BLaER1 treated with 17β-estradiol and CSF1 and Interleukin-3, amounts not matched to agents 10 nM and 100 nM (cell line): ENCODE results near the gene PTPRD.

Experiments used
- H3K27ac ChIP-seq, 11 experiments: shearing (Covaris generic); formaldehyde crosslinking; 2 replicates each; pipeline ENCODE4 v1.8.1; 2022
- H3K27me3 ChIP-seq, 11 experiments: shearing (Covaris generic); formaldehyde crosslinking; 2 replicates each; pipeline ENCODE4 v1.8.1; 2022
- H3K36me3 ChIP-seq, 11 experiments: shearing (Covaris generic); formaldehyde crosslinking; 2 replicates each; pipeline ENCODE4 v1.8.1; 2022
- H3K4me1 ChIP-seq, 10 experiments: shearing (Covaris generic); formaldehyde crosslinking; 2 replicates each; pipeline ENCODE4 v1.8.1; 2022
- H3K4me2 ChIP-seq, 11 experiments: shearing (Covaris generic); formaldehyde crosslinking; 2 replicates each; pipeline ENCODE4 v1.8.1; 2022
- H3K4me3 ChIP-seq, 10 experiments: shearing (Covaris generic); formaldehyde crosslinking; 2 replicates each; pipeline ENCODE4 v1.8.1; 2022
- H3K9ac ChIP-seq, 11 experiments: shearing (Covaris generic); formaldehyde crosslinking; 2 replicates each; pipeline ENCODE4 v1.8.1; 2022
- H3K9me3 ChIP-seq, 11 experiments: shearing (Covaris generic); formaldehyde crosslinking; replicated peaks in 1 of 11; 2 replicates each; pipeline ENCODE4 v1.8.1; 2022
- H4K20me1 ChIP-seq, 11 experiments: shearing (Covaris generic); formaldehyde crosslinking; 2 replicates each; pipeline ENCODE4 v1.8.1; 2022
- Cebpa-rat ChIP-seq, 11 experiments: shearing (Covaris generic); IDR thresholded peaks; 2 replicates each; pipeline ENCODE4 v1.8.1; 2022

The PTPRD gene

GRCh38 chr9:10173561-10173960 lies 439.2 kb downstream of the PTPRD start:
- Histone ChIP-seq H3K27ac (no peak overlapping the region), H3K9ac (no peak overlapping the region), H4K20me1 (no peaks in the 10 kb centered on the region), H3K4me3 (no peak overlapping the region), H3K9me3 (peaks cover 0 to 8% (median 0%) of the 10 kb centered on the region in 11 experiments; a peak in 2 of 22 replicates), H3K27me3 (no peaks in the 10 kb centered on the region), H3K4me1 (no peaks in the 10 kb centered on the region), H3K4me2 (no peak overlapping the region), H3K36me3 (no peaks in the 10 kb centered on the region)
- no peak for TF ChIP-seq Cebpa-rat (IDR thresholded peaks at IDR 0.05)

- Histone ChIP-seq H3K27ac (no peak overlapping the region), H4K20me1 (no peaks in the 10 kb centered on the region), H3K4me1 (no peaks in the 10 kb centered on the region), H3K9ac (no peak overlapping the region), H3K4me3 (no peak overlapping the region), H3K4me2 (no peak overlapping the region), H3K9me3 (peaks cover 0 to 8% (median 0%) of the 10 kb centered on the region in 11 experiments; a peak in 2 of 22 replicates), H3K27me3 (no peaks in the 10 kb centered on the region), H3K36me3 (no peaks in the 10 kb centered on the region)
- no peak for TF ChIP-seq Cebpa-rat (IDR thresholded peaks at IDR 0.05)
Measured at GRCh38 chr9:10172476-10172875, 440.3 kb downstream of the PTPRD start.

GRCh38 chr9:10168241-10168640 lies 444.6 kb downstream of the PTPRD start:
- Histone ChIP-seq H4K20me1 (no peaks in the 10 kb centered on the region), H3K27me3 (no peaks in the 10 kb centered on the region), H3K4me3 (no peak overlapping the region), H3K9me3 (peaks cover 0 to 8% (median 0%) of the 10 kb centered on the region in 11 experiments; a peak in 2 of 22 replicates), H3K4me2 (no peak overlapping the region), H3K27ac (no peak overlapping the region), H3K36me3 (no peaks in the 10 kb centered on the region), H3K4me1 (no peaks in the 10 kb centered on the region), H3K9ac (no peak overlapping the region)
- TF ChIP-seq Cebpa-rat (IDR thresholded peaks at IDR 0.05), result no peak

GRCh38 chr9:10148796-10149195 lies 464.0 kb downstream of the PTPRD start:
- TF ChIP-seq Cebpa-rat (IDR thresholded peaks at IDR 0.05), result no peak
- Histone ChIP-seq H3K9ac (no peak overlapping the region), H3K4me1 (no peaks in the 10 kb centered on the region)

GRCh38 chr9:10146517-10147331 lies 466.1 kb downstream of the PTPRD start:
- Histone ChIP-seq H3K27me3 (no peaks in the 10 kb centered on the region), H3K4me2 (no peak overlapping the region), H3K9ac (no peak overlapping the region), H3K4me1 (no peaks in the 10 kb centered on the region), H3K4me3 (no peak overlapping the region), H4K20me1 (no peaks in the 10 kb centered on the region), H3K9me3 (no peaks in the 10 kb centered on the region), H3K27ac (no peak overlapping the region), H3K36me3 (no peaks in the 10 kb centered on the region)
- TF ChIP-seq Cebpa-rat (IDR thresholded peaks at IDR 0.05), result no peak

More at GRCh38 chr9:10148796-10149195, 464.0 kb downstream of the PTPRD start:
- Histone ChIP-seq H4K20me1 (no peaks in the 10 kb centered on the region), H3K4me2 (no peak overlapping the region), H3K9me3 (no peaks in the 10 kb centered on the region), H3K36me3 (no peaks in the 10 kb centered on the region), H3K4me3 (no peak overlapping the region), H3K27me3 (no peaks in the 10 kb centered on the region), H3K27ac (no peak overlapping the region)

GRCh38 chr9:10144355-10144754 lies 468.4 kb downstream of the PTPRD start:
- H3K9me3 ChIP-seq, result no peaks in the 10 kb centered on the region
- TF ChIP-seq Cebpa-rat (IDR thresholded peaks at IDR 0.05), result no peak
- H3K36me3 ChIP-seq, result no peaks in the 10 kb centered on the region
- no peaks in the 10 kb centered on the region for H3K4me1 ChIP-seq
- H3K27ac ChIP-seq, result no peak overlapping the region
- H4K20me1 ChIP-seq, result no peaks in the 10 kb centered on the region
- no peak overlapping the region for H3K4me2 ChIP-seq
- H3K4me3 ChIP-seq, result no peak overlapping the region
- H3K9ac ChIP-seq, result no peak overlapping the region
- no peaks in the 10 kb centered on the region for H3K27me3 ChIP-seq

- Histone ChIP-seq H3K9me3 (no peaks in the 10 kb centered on the region), H3K4me2 (no peak overlapping the region), H3K27ac (no peak overlapping the region), H4K20me1 (no peaks in the 10 kb centered on the region), H3K4me1 (peaks cover 0 to 5% (median 0%) of the 10 kb centered on the region in 10 experiments; a peak in 3 of 20 replicates), H3K9ac (no peak overlapping the region), H3K36me3 (no peaks in the 10 kb centered on the region), H3K4me3 (no peak overlapping the region), H3K27me3 (no peaks in the 10 kb centered on the region)
- TF ChIP-seq Cebpa-rat (IDR thresholded peaks at IDR 0.05), result no peak
Measured at GRCh38 chr9:10135553-10135952, 477.2 kb downstream of the PTPRD start.

GRCh38 chr9:10134266-10134665 lies 478.5 kb downstream of the PTPRD start:
- Histone ChIP-seq H3K4me2 (peak overlapping the region in 4 of 11 experiments; percentile 15 to 28 (median 26); a peak in 1 of 22 replicates), H4K20me1 (no peaks in the 10 kb centered on the region), H3K36me3 (no peaks in the 10 kb centered on the region), H3K9ac (no peak overlapping the region), H3K4me1 (peaks cover 0 to 5% (median 0%) of the 10 kb centered on the region in 10 experiments; a peak in 3 of 20 replicates), H3K9me3 (no peaks in the 10 kb centered on the region), H3K27ac (no peak overlapping the region), H3K4me3 (no peak overlapping the region), H3K27me3 (no peaks in the 10 kb centered on the region)
- TF ChIP-seq Cebpa-rat (IDR thresholded peaks at IDR 0.05), result no peak

GRCh38 chr9:10130061-10130675 lies 482.6 kb downstream of the PTPRD start:
- Histone ChIP-seq H3K36me3 (no peaks in the 10 kb centered on the region), H3K27me3 (no peaks in the 10 kb centered on the region), H3K4me3 (no peak overlapping the region), H4K20me1 (no peaks in the 10 kb centered on the region), H3K9me3 (no peaks in the 10 kb centered on the region), H3K9ac (no peak overlapping the region), H3K4me1 (peaks cover 0 to 5% (median 0%) of the 10 kb centered on the region in 10 experiments; a peak in 3 of 20 replicates), H3K4me2 (no peak overlapping the region), H3K27ac (no peak overlapping the region)
- TF ChIP-seq Cebpa-rat (IDR thresholded peaks at IDR 0.05), result no peak
